Coronary artery (tissue), 2 donors: Measurements from ENCODE around the gene TMA7.
A peak's percentile ranks its signal among the peaks of the same experiment; 100 is the strongest.

Experiments
- DNase-seq: peaks from one replicate; pipeline ENCODE4 v3.0.0-alpha.2; 2017; ENCODE audit warnings: low spot score
- H3K27ac ChIP-seq, 2 donors: fragments of 200-600 bp; sonication (generic); one replicate each; pipeline ENCODE4 v1.5.1; 2016 to 2019
- H3K4me3 ChIP-seq: fragments of 200-600 bp; sonication (generic); 2 replicates; pipeline ENCODE4 v1.5.1; 2016; ENCODE audit warnings: mild to moderate bottlenecking, moderate library complexity
- CTCF ChIP-seq: fragments of 200-600 bp; sonication (generic); IDR thresholded peaks from one replicate; pipeline ENCODE4 v1.5.1; 2019; ENCODE audit warnings: antibody characterized with exemption

Gene TMA7

GRCh38 chr3:48404440-48405342, 35.4 kb upstream of the TMA7 start:
- Histone ChIP-seq H3K27ac (peak overlapping the region; percentile 89 to 94), H3K4me3 (no peak overlapping the region)
- DNase-seq, result no peak
- TF ChIP-seq CTCF, result no peak

- Histone ChIP-seq H3K4me3 (no peak overlapping the region), H3K27ac (peak overlapping the region; percentile 89 to 94)
- peak; percentile 74 for DNase-seq
- no peak for TF ChIP-seq CTCF
Observed at GRCh38 chr3:48405343-48405881, 34.6 kb upstream of the TMA7 start.

- DNase-seq, result no peak
- no peak overlapping the region for H3K4me3 ChIP-seq
- peak overlapping the region; percentile 89 to 94 for H3K27ac ChIP-seq
- TF ChIP-seq CTCF, result no peak
Observed at GRCh38 chr3:48405971-48406370, 34.1 kb upstream of the TMA7 start.

GRCh38 chr3:48406443-48407431, 33.3 kb upstream of the TMA7 start:
- TF ChIP-seq CTCF, result no peak
- Histone ChIP-seq H3K4me3 (no peak overlapping the region), H3K27ac (peak overlapping the region in 1 of 2 donors; percentile 89)
- DNase-seq, result no peak

- DNase-seq, result no peak
- Histone ChIP-seq H3K4me3 (no peak overlapping the region), H3K27ac (peak overlapping the region in 1 of 2 donors; percentile 38)
- TF ChIP-seq CTCF, result no peak
Observed at GRCh38 chr3:48407542-48408099, 32.4 kb upstream of the TMA7 start.

GRCh38 chr3:48408823-48409281, 31.2 kb upstream of the TMA7 start:
- TF ChIP-seq CTCF, result no peak
- Histone ChIP-seq H3K4me3 (no peak overlapping the region), H3K27ac (peak overlapping the region in 1 of 2 donors; percentile 38)
- DNase-seq, result peak; percentile 71
